Measurements from ENCODE around the gene JAZF1.

The JAZF1 gene

DNA sequence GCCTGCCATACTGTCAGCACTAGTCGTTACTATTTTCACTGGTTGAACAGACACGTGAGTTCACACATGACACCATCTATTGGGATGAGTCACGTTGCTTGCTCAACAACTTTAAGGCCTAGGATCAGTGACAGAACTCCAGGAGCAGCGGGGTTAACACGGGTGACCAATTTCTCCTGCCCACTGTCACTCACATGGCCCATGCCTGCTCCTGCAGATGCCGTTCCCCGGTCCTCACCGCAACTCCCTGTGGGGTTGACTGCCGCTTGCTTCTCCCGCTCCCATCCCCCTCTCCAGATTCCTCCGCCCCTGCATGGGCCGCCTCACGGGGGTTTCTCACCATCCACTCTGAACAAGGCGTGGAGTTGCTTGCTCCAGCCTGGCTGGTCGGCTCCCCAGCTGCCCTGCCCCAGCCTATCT lies 312.5 kb downstream of the JAZF1 start:
- no peak overlapping the region for H3K9ac ChIP-seq
- H2AFZ ChIP-seq: no peak overlapping the region
- TF ChIP-seq, protein P1, sequence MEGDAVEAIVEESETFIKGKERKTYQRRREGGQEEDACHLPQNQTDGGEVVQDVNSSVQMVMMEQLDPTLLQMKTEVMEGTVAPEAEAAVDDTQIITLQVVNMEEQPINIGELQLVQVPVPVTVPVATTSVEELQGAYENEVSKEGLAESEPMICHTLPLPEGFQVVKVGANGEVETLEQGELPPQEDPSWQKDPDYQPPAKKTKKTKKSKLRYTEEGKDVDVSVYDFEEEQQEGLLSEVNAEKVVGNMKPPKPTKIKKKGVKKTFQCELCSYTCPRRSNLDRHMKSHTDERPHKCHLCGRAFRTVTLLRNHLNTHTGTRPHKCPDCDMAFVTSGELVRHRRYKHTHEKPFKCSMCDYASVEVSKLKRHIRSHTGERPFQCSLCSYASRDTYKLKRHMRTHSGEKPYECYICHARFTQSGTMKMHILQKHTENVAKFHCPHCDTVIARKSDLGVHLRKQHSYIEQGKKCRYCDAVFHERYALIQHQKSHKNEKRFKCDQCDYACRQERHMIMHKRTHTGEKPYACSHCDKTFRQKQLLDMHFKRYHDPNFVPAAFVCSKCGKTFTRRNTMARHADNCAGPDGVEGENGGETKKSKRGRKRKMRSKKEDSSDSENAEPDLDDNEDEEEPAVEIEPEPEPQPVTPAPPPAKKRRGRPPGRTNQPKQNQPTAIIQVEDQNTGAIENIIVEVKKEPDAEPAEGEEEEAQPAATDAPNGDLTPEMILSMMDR (IDR thresholded peaks at IDR 0.05): no peak
- no peak overlapping the region for H3K27ac ChIP-seq
- no peaks in the 10 kb centered on the region for H3K36me3 ChIP-seq (ENCODE audit: control insufficient read depth, insufficient read depth, low read length)
- no peak overlapping the region for H3K4me2 ChIP-seq (ENCODE audit: low read length)
- H3K4me3 ChIP-seq (ENCODE audit: low read depth, low read length): no peak overlapping the region
- H3K4me1 ChIP-seq: no peaks in the 10 kb centered on the region
- H3K27me3 ChIP-seq (ENCODE audit: control insufficient read depth, insufficient read depth, low read length): no peaks in the 10 kb centered on the region
- no peaks in the 10 kb centered on the region for H3K9me3 ChIP-seq (ENCODE audit: control insufficient read depth, low read length)
- H3K79me2 ChIP-seq: no peaks in the 10 kb centered on the region

DNA sequence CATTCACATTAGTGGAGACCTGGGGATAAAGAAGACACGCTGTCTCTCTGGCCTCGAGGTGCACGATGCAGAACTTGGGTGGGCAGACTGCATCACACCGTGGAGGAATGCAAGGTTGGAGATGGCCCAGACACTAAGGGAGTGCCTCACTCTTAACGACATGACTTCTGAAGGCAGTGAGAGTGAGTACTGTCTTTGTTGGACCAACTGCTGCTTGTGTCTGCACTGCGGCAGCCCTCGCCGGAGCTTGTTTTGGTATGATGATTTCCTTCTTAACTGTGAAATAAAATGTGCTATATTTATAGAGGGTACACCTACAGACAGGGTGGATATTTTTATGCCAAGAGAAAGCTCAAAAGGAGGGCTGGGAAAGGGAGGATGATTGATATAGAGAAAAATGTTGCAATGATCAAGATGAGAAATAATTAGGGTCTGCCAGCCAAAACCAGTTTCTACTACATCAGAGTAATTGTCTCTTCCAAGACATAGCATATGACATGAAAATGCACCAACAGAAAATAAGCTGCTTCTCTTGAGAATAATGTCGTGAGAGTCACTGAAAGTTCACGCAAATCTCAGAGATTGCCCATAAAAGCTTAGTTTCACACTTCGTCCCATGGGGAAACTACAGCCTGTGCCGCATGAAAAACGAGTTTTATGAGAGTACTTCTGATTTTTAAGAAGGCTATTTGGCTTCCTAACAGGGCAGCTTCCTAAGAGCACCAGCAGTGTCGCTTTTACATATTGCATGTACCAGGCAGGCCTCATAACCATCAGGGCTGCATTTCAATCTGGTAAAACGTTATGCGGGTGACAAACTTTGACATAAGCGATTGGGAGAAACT lies 313.5 kb downstream of the JAZF1 start:
- Histone ChIP-seq H3K4me3 (ENCODE audit: low read depth, low read length) (no peak overlapping the region), H3K9ac (no peak overlapping the region), H2AFZ (no peak overlapping the region), H3K79me2 (no peaks in the 10 kb centered on the region), H3K36me3 (ENCODE audit: control insufficient read depth, insufficient read depth, low read length) (no peaks in the 10 kb centered on the region), H3K4me1 (no peaks in the 10 kb centered on the region), H3K9me3 (ENCODE audit: control insufficient read depth, low read length) (no peaks in the 10 kb centered on the region), H3K27me3 (ENCODE audit: control insufficient read depth, insufficient read depth, low read length) (no peaks in the 10 kb centered on the region), H3K27ac (no peak overlapping the region), H3K4me2 (ENCODE audit: low read length) (no peak overlapping the region)
- TF ChIP-seq, protein P1 (IDR thresholded peaks at IDR 0.05): no peak

DNA sequence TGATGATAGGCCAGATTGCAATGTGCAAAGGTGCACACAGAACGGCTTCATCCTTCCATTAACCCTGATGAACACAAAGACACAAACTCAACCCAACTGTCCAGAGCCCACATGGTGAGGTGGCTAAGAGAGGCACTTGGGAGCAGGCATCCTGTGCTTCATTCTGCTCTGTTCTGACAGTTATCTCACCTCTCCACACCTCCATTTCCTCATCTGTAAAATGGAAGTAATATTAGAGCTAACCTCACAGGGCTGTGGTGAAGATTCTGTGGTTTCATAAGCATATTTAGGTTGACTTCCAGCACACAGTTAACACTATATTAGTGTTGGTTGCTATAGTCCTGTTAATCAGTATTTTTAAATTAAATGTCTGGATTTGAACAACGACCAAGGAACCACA lies 314.3 kb downstream of the JAZF1 start:
- H3K36me3 ChIP-seq (ENCODE audit: control insufficient read depth, insufficient read depth, low read length): no peaks in the 10 kb centered on the region
- H3K4me2 ChIP-seq (ENCODE audit: low read length): no peak overlapping the region
- no peaks in the 10 kb centered on the region for H3K27me3 ChIP-seq (ENCODE audit: control insufficient read depth, insufficient read depth, low read length)
- no peak overlapping the region for H3K4me3 ChIP-seq (ENCODE audit: low read depth, low read length)
- no peaks in the 10 kb centered on the region for H3K4me1 ChIP-seq
- TF ChIP-seq, protein P1 (IDR thresholded peaks at IDR 0.05): no peak
- no peaks in the 10 kb centered on the region for H3K79me2 ChIP-seq
- no peak overlapping the region for H3K27ac ChIP-seq
- no peak overlapping the region for H2AFZ ChIP-seq
- no peaks in the 10 kb centered on the region for H3K9me3 ChIP-seq (ENCODE audit: control insufficient read depth, low read length)
- no peak overlapping the region for H3K9ac ChIP-seq

DNA sequence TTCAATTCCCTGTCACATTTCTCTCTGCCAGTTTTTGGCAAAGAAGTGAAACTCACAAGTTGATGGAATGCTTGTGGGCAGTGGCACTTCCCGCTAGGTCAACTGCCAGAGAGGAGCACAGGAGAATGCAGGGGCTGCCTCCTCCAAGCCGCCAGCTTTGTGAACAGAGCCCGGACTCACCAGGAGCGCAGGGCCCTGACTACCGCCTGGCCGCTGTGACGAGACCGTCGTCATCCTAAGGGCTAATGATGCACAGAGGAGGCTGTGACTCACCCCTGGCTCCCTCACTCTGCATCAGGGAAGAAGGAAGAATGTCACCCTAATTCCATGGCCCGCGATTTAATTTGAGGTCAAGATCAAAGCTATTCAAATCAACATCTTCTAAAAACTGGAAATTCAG lies 316.7 kb downstream of the JAZF1 start:
- Histone ChIP-seq H2AFZ (no peak overlapping the region), H3K4me3 (ENCODE audit: low read depth, low read length) (no peak overlapping the region), H3K36me3 (ENCODE audit: control insufficient read depth, insufficient read depth, low read length) (no peaks in the 10 kb centered on the region), H3K27me3 (ENCODE audit: control insufficient read depth, insufficient read depth, low read length) (no peaks in the 10 kb centered on the region), H3K9ac (no peak overlapping the region), H3K4me1 (no peaks in the 10 kb centered on the region), H3K4me2 (ENCODE audit: low read length) (no peak overlapping the region), H3K27ac (no peak overlapping the region), H3K9me3 (ENCODE audit: control insufficient read depth, low read length) (no peaks in the 10 kb centered on the region), H3K79me2 (no peaks in the 10 kb centered on the region)
- TF ChIP-seq, protein P1 (IDR thresholded peaks at IDR 0.05): no peak

DNA sequence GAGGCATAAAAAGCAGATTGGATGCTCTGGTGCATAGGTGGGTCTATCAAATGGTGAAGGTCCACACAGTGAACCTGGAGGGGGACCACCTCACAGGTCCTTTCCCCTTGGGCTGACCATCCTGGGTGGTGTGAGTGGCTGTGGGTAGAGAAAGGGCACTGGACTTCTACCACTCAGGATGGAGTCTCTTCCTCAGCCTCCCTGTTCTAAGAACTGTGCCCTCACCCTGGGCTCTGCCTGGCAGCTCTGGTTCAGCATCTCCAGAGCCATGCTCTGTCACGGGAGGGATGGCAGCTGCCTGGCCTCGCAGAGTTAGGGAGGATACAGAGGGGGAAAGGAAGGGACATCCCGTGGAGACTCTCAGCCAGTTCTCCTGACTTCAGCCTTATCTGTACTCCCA lies 318.8 kb downstream of the JAZF1 start:
- no peak overlapping the region for H3K9ac ChIP-seq
- no peaks in the 10 kb centered on the region for H3K36me3 ChIP-seq (ENCODE audit: control insufficient read depth, insufficient read depth, low read length)
- H3K79me2 ChIP-seq: no peaks in the 10 kb centered on the region
- TF ChIP-seq, protein P1 (IDR thresholded peaks at IDR 0.05): no peak
- H3K4me1 ChIP-seq: no peaks in the 10 kb centered on the region
- no peaks in the 10 kb centered on the region for H3K27me3 ChIP-seq (ENCODE audit: control insufficient read depth, insufficient read depth, low read length)
- no peaks in the 10 kb centered on the region for H3K9me3 ChIP-seq (ENCODE audit: control insufficient read depth, low read length)
- H3K27ac ChIP-seq: no peak overlapping the region
- H3K4me2 ChIP-seq (ENCODE audit: low read length): no peak overlapping the region
- no peak overlapping the region for H2AFZ ChIP-seq
- H3K4me3 ChIP-seq (ENCODE audit: low read depth, low read length): no peak overlapping the region

All from parathyroid adenoma (tissue), 2 donors.